GM18858 (cell line): ENCODE results near the gene CCL23.

Source experiments
- ATAC-seq: cut with Tn5 transposase; IDR thresholded peaks from one replicate; pipeline ENCODE4 v1.9.1; 2021; ENCODE audit not compliant: unreplicated experiment

Gene CCL23

GRCh38 chr17:35972066-35972465, 45.7 kb downstream of the CCL23 start:
- no peak for ATAC-seq

DNA sequence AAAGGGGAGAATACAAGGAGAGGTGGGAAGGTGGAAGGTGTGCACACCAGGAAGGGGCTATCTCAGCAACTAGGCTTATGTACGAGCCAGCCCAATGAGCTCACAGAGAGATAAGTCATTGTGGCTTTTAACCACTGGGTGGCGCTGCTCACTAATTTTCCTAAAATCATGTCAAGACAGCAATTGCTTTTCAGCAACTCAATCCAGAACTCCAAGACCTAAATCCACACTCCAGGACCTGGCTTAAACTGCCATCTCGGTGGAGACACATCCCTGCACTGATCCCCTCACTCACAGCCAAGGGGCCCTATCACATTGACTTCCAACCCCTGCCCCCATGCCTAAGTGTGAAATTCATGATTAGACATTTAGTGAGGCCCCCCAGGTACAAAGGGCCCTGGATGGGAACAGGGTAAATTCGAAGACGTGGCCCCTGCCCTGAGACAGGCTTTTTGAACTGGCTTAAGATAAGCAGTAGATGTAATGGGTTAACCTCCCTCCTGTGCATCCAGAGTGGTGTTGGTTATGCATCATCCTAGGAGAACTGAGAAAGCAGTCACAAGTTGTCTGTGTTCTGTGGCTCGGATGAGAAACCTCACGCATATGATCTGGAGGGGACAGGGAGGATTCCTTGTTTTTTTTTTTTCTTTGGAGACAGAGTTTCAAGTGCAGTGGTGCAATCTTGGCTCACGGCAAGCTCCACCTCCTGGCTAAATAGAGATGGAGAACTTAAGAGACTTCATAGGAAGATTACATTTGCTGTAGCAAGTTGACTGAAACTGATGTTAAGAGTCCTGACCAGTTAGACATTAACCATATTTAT, 48.0 kb downstream of the CCL23 start:
- no peak for ATAC-seq

GRCh38 chr17:35968520-35969054, 49.2 kb downstream of the CCL23 start:
- no peak for ATAC-seq

DNA sequence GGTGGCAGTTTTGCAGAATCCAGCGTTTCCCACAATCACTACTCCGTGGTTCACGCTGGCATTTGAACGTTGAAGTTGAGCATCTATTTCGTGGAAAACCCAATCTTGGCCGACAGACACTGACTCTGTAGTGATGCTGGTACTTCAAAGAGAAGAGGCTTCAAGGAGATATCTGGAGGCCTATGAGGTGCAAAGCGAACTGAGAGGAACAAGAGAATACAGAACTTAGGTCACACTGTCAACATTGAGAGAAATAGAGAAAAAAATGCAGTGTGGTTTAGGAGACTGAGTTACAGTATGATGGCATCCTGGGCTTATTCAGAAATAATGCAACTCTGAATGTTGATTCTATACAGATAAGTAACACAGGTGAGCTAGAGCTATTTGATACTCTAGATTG, 52.5 kb downstream of the CCL23 start:
- ATAC-seq, result no peak

- ATAC-seq, result no peak
Measured at GRCh38 chr17:35963663-35964062, 54.1 kb downstream of the CCL23 start.
